K562 (cell line): ENCODE measurements around the gene CHMP5.

Experiments
- ELF1 ChIP-seq: fragments of 200-800 bp; sonication (Bioruptor generic); IDR thresholded peaks from 2 replicates; pipeline ENCODE4 v1.6.1; 2016; ENCODE audit warnings: missing genetic modification characterization, missing compliant biosample characterization
- ETS1 ChIP-seq: conservative IDR thresholded peaks from 2 replicates; pipeline ENCODE4 v1.6.1; 2011; ENCODE audit warnings: low read depth, mild to moderate bottlenecking, low read length; ENCODE audit not compliant: control insufficient read depth
- JUND ChIP-seq, 2 experiments: IDR thresholded peaks; 2 replicates in 1 of 2; 3 replicates in 1 of 2; pipeline ENCODE4 v1.6.1; 2011; ENCODE audit warnings: borderline replicate concordance in 2 of 2, low read depth in 2 of 2, low read length in 2 of 2, improper control_type of control experiment in 1 of 2, missing biosample characterization in 1 of 2, missing genetic modification characterization in 1 of 2, missing genetic modification reagents in 1 of 2
- PHF21A ChIP-seq: fragments of 450-650 bp; IDR thresholded peaks from 2 replicates; pipeline ENCODE4 v1.6.1; 2017; ENCODE audit warnings: low read depth, borderline replicate concordance
- POLR2A ChIP-seq: fragments of 450-650 bp; conservative IDR thresholded peaks from 2 replicates; pipeline ENCODE4 v1.6.1; 2016
- RFX1 ChIP-seq: fragments of 450-650 bp; IDR thresholded peaks from 2 replicates; pipeline ENCODE4 v1.6.1; 2016; ENCODE audit warnings: mild to moderate bottlenecking, moderate library complexity
- XRCC5 ChIP-seq: fragments of 200-400 bp; formaldehyde crosslinking; IDR thresholded peaks from 2 replicates; pipeline ENCODE4 v1.6.1; 2017; ENCODE audit warnings: low read depth, mild to moderate bottlenecking, low read length
- ZNF324 ChIP-seq: fragments of 250-450 bp; sonication (Bioruptor Pico); IDR thresholded peaks from 2 replicates; pipeline ENCODE4 v1.4.0; 2020; ENCODE audit warnings: mild to moderate bottlenecking

DNA sequence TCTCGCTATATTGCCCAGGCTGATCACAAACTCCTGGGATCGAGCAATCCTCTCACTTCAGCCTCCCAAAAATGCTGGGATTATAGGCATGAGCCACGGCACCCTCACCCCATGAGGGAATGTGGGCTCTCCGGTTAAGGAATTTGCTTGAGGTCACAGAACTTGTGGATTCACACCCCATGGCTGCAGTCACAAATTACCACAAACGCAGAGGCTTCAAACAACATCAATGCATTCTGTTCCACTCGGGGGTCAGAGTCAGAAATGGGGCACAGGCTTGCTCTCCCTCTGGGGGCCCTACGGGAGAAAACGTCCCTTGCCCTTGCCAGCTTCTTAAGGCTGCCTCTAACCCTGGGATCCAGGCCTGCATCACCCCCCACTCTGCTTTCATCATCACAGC lies 37.1 kb upstream of the CHMP5 start:
- no peak for TF ChIP-seq JUND (IDR thresholded peaks at IDR 0.05; ENCODE audit: borderline replicate concordance, low read depth, low read length)
- no peak for TF ChIP-seq JUND (tag; IDR thresholded peaks at IDR 0.05; ENCODE audit: borderline replicate concordance, low read depth, low read length)
- TF ChIP-seq ELF1 (tag), result no peak
- TF ChIP-seq XRCC5, result no peak
- no peak for TF ChIP-seq ETS1
- no peak for TF ChIP-seq PHF21A
- TF ChIP-seq POLR2A, result no peak
- TF ChIP-seq ZNF324 (CRISPR knock-in tag), result no peak
- no peak for TF ChIP-seq RFX1
